ENCODE results near the gene CYP2C19. TPM values are rescaled to one million over a fixed set of nuclear protein-coding genes. Genes with fewer than 3 reads are reported as not detected.
"Not testable (repeated sequence)": the region's sequence is repeated elsewhere in the genome, so short reads cannot be mapped to it uniquely, and the experiment has no call there.

The CYP2C19 gene
- total RNA-seq: 0.16 TPM

DNA sequence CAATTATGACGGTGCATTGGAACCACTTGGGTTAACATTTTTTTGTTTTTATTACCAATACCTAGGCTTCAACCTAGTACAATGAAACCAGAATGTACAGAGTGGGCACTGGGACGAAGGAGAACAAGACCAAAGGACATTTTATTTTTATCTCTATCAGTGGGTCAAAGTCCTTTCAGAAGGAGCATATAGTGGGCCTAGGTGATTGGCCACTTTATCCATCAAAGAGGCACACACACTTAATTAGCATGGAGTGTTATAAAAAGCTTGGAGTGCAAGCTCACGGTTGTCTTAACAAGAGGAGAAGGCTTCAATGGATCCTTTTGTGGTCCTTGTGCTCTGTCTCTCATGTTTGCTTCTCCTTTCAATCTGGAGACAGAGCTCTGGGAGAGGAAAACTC lies at the start of gene CYP2C19:
CYP2C19 (plus strand) TSS at position 289 of the 400 bp plus-strand sequence; CDS start at position 314, 25 bp downstream.
- DNase-seq: no peak

DNA sequence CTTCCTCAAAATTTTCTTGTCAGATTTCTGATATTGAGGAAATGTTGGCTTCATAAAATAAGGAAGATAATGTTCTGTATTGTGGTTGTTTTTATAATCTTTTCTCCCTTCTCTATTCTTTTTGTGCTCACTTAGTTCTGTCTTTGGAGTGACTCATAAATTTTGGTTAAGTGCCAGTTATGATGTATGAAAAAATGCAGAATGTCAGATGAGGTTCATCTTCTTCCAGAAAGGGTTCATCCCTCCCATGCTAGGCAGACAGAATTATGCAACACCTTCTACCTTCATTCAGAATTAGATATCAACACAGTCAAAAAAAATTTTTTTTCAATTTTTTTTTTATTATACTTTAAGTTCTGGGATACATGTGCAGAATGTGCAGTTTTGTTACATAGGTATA lies 36.6 kb upstream of the CYP2C19 start:
- DNase-seq: no peak

DNA sequence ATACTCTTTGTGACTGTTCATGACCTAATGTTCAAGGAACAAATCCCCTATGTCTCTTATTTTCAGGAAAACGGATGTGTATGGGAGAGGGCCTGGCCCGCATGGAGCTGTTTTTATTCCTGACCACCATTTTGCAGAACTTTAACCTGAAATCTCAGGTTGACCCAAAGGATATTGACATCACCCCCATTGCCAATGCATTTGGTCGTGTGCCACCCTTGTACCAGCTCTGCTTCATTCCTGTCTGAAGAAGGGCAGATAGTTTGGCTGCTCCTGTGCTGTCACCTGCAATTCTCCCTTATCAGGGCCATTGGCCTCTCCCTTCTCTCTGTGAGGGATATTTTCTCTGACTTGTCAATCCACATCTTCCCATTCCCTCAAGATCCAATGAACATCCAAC lies 27.3 kb upstream of the CYP2C19 start:
- DNase-seq: no peak

DNA sequence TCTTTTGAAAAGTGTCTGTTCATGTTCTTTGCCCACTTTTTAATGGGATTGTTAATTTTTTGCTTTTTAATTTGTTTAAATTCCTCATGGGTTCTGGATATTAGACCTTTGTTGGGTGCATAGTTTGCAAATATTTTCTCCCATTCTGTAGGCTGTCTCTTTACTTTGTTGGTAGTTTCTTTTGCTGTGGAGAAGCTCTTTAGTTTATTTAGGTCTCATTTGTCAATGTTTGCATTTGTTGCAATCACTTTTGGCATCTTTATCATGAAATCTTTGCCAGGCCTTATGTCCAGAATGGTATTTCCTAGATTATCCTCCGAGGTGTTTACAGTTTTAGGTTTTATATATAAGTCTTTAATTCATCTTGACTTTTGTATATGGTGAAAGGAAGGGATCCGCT lies 23.9 kb upstream of the CYP2C19 start:
- no peak for DNase-seq

- DNase-seq: no peak
Measured at GRCh38 chr10:94747137-94747536, 15.3 kb upstream of the CYP2C19 start.

GRCh38 chr10:94747838-94748237 lies 14.6 kb upstream of the CYP2C19 start:
- DNase-seq: no peak

GRCh38 chr10:94757916-94758315 lies 4.6 kb upstream of the CYP2C19 start:
- DNase-seq: no peak

DNA sequence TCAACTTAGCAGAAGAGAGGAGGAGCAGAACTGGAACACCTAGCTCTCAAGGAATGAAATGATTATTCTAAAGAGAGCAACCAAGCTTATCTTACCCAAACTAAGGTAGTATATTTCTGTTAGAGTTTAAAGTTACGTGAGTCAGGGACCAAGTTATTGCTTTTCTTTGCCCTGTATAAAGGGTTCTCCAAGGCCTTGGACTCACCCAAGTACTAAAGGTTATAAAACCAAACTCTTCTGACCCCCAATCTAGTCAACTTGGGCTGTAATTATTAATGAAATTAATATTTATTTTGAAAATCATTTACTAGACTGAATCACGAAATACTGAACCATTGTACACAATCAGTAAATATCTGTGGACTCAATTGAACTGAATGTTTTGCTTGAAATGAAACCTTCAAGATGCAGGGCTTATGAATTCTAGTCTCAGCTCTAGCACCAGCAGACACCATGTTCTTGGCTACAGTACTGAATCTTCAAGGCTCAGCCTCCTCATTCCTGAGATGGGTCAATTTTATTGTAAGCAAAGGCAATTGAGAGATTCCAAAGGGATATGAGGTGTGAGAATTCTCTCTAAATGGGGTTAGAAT lies 1.8 kb upstream of the CYP2C19 start:
- DNase-seq: no peak

GRCh38 chr10:94775425-94775824 lies 12.9 kb downstream of the CYP2C19 start:
- DNase-seq: not testable (repeated sequence)

- no peak for DNase-seq
Measured at GRCh38 chr10:94777886-94778458, 15.5 kb downstream of the CYP2C19 start.

DNA sequence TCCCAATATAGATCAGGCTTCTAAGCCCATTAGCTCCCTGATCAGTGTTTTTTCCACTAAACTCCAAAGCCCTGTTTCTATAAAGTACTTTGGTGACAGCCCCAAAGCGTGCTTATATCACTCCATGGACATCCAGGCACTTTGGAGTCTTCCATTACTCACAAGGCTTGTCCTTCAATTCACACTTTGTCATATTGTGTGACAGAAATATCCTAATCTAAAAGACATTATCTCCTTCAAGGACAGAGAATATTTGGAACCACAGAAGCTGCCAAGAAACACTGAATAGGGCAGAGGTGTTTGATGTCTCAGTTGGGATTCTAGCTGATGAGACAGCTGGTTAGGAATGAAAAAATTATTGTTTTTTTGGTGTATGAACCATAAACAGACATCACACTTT lies 18.4 kb downstream of the CYP2C19 start:
- DNase-seq: no peak

GRCh38 chr10:94784256-94784655 lies 21.8 kb downstream of the CYP2C19 start:
- no peak for DNase-seq

DNA sequence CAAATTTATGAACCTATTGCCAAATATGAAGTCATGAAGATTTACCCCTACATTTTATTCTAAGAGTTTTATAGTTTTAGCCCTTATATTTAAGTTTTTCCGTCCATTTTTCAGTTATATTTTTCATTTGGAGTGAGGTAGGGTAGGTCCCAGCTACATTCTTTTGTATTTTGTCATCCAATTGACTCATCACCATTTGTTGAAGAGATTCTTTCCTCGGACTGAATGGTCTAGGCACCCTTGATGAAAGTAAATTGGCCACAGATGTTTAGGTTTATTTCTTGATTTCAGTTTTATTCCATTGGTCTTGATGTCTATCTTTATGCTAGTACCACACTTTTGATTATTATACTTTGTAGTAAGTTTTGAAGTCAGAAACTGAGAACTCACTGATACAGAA lies 22.7 kb downstream of the CYP2C19 start:
- no peak for DNase-seq

DNA sequence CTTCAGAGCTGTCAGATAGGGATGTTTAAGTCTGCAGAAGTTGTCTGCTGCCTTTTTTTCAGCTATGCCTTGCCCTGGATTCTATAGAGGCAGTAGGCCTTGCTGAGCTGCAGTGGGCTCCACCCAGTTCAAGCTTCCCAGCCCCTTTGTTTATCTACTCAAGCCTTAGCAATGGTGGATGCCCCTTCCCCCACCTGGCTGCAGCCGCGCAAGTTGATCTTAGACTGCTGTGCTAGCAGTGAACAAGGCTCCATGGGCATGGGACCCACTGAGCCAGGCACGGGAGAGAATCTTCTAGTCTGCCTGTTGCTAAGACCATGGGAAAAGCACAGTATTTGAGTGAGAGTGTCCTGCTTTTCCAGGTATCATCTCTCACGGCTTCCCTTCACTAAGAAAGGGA lies 38.1 kb downstream of the CYP2C19 start:
- DNase-seq: not testable (repeated sequence)

GRCh38 chr10:94803307-94803706 lies 40.8 kb downstream of the CYP2C19 start:
- DNase-seq: no peak

DNA sequence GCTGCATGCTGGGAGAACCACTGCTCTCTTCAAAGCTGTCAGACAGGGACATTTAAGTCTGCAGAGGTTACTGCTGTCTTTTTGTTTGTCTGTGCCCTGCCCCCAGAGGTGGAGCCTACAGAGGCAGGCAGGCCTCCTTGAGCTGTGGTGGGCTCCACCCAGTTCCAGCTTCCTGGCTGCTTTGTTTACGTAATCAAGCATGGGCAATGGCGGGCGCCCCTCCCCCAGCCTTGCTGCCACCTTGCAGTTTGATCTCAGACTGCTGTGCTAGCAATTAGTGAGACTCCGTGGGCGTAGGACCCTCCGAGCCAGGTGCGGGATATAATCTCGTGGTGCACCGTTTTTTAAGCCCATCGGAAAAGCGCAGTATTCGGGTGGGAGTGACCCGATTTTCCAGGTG lies 67.5 kb downstream of the CYP2C19 start:
- DNase-seq: not testable (repeated sequence)

DNA sequence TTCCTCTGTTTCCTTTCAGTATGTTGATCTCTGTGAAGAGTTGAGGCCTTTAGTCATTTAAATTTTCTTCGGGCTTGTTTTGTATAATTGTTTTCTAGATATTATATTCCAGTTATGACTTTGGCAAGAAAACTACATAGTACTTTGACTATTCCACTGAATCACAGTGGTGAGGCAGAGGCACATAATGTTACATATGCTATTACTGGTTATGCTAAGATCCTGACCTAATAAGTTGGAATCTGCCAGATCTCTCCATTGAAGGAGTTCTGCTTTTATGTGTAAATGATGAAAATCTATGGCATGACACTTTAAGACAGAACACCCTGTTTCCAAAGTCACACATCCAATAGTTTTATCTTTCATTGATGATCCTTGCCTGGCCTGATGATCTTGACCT lies 83.7 kb downstream of the CYP2C19 start:
- DNase-seq: no peak

DNA sequence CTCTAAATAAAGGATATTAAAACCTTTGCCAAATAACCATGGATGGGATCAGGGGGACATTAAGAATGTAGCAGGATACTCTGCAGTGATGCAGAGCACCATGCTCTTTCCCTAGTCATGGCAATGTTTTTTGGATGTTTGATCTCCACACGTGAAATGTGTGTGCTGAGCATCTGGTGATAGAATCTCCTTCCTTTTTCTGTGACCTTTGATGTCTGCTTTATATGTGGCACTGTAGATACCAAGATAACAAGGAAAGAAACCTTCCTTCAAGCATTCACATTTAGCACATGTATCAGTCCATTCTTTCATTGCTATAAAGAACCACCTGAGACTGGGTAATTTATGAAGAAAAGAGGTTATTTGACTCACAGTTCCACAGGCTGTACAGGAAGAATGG lies 88.3 kb downstream of the CYP2C19 start:
- DNase-seq: no peak

- DNase-seq: no peak
Measured at GRCh38 chr10:94851263-94851662, 88.8 kb downstream of the CYP2C19 start.

GRCh38 chr10:94852438-94852837 lies 90.0 kb downstream of the CYP2C19 start:
- no peak for DNase-seq

GRCh38 chr10:94853065-94853464 lies 90.6 kb downstream of the CYP2C19 start:
- DNase-seq: no peak

GRCh38 chr10:94858005-94858404 lies 95.5 kb downstream of the CYP2C19 start:
- no peak for DNase-seq

- no peak for DNase-seq
Measured at GRCh38 chr10:94859086-94859485, 96.6 kb downstream of the CYP2C19 start.

DNA sequence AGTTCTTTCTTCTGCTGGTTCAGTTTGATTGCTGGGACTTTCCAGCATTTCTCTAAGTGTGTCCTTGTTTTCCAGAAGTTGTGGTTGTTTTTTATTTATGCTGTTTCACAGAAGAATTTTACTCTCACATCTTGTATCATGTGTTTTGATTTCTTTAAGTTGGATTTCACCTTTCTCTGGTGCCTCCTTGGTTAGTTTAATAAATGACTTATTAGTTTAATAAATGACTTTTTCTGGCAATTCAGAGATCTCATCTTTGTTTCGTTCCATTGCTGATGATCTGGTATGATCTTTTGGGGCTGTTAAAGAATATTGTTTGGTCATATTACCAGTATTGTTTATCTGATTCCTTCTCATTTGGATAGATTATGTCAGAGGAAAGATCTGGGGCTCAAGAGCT lies 116.2 kb downstream of the CYP2C19 start:
- DNase-seq: no peak

DNA sequence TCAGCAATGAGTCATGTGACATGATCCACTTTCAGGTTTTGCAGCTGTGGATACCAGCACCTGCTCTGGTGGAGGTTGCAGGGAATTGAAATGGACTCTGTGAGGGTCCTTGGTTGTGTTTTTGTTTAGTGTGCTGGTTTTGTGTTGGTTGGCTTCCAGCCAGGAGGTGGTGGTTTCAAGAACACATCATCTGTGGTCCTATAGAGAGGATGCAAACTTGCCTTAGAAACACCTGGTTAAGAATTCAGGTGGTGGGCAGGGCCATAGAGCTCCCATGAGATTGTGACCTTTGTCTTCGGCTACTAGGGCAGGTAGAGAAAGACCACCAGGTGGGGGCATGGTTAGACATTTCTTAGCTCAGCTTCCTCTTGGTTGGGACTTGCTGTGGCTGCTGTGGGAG lies 116.7 kb downstream of the CYP2C19 start:
- no peak for DNase-seq

All from occipital lobe (tissue), 2 donors.